ENCODE measurements around the gene PSME3IP1.
A peak's percentile ranks its signal among the peaks of the same experiment; 100 is the strongest.

Gene PSME3IP1

GRCh38 chr16:57150682-57151330, 35.0 kb downstream of the PSME3IP1 start:
- Mint-ChIP-seq H3K4me3 (no peak overlapping the region), H3K4me1 (ENCODE audit: low read depth) (peaks cover 37% of the 10 kb centered on the region), H3K9me3 (no peaks in the 10 kb centered on the region), H3K36me3 (ENCODE audit: low read depth) (peaks cover 88% of the 10 kb centered on the region), H3K27me3 (no peaks in the 10 kb centered on the region), H3K27ac (no peak overlapping the region)
- intact Hi-C loops (cut with micrococcal nuclease): no loop called here

- Mint-ChIP-seq H3K9me3 (no peaks in the 10 kb centered on the region), H3K27ac (no peak overlapping the region), H3K4me3 (no peak overlapping the region), H3K27me3 (no peaks in the 10 kb centered on the region), H3K4me1 (ENCODE audit: low read depth) (peaks cover 45% of the 10 kb centered on the region), H3K36me3 (ENCODE audit: low read depth) (peaks cover 82% of the 10 kb centered on the region)
- intact Hi-C loops (cut with micrococcal nuclease): no loop called here
These were observed 36.4 kb downstream of the PSME3IP1 start for GRCh38 chr16:57149391-57149790.

DNA sequence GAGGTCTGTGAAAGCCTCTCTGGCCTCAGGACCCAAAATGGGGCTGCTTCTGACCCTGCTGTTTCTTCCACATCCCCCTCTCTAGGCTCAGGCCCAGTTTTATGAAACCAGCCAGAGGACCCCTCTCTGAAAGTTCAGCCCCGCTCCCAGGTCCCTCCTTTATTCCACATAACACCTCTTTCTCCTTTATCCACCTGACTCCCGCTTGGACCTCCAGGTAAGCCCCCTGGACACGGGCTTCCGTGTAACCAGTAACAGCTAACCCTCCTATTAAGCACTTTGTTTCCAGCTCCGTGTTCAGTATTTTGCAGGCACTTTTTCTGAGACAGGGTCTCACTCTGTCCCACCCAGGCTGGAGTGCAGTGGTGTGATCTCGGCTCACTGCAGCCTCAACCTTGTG, 37.4 kb downstream of the PSME3IP1 start:
- peak overlapping the region; percentile 39 for H3K27ac Mint-ChIP-seq
- intact Hi-C loops (cut with micrococcal nuclease): no loop called here
- no peaks in the 10 kb centered on the region for H3K9me3 Mint-ChIP-seq
- peaks cover 45% of the 10 kb centered on the region for H3K4me1 Mint-ChIP-seq (ENCODE audit: low read depth)
- no peaks in the 10 kb centered on the region for H3K27me3 Mint-ChIP-seq
- peaks cover 73% of the 10 kb centered on the region for H3K36me3 Mint-ChIP-seq (ENCODE audit: low read depth)
- H3K4me3 Mint-ChIP-seq: no peak overlapping the region

DNA sequence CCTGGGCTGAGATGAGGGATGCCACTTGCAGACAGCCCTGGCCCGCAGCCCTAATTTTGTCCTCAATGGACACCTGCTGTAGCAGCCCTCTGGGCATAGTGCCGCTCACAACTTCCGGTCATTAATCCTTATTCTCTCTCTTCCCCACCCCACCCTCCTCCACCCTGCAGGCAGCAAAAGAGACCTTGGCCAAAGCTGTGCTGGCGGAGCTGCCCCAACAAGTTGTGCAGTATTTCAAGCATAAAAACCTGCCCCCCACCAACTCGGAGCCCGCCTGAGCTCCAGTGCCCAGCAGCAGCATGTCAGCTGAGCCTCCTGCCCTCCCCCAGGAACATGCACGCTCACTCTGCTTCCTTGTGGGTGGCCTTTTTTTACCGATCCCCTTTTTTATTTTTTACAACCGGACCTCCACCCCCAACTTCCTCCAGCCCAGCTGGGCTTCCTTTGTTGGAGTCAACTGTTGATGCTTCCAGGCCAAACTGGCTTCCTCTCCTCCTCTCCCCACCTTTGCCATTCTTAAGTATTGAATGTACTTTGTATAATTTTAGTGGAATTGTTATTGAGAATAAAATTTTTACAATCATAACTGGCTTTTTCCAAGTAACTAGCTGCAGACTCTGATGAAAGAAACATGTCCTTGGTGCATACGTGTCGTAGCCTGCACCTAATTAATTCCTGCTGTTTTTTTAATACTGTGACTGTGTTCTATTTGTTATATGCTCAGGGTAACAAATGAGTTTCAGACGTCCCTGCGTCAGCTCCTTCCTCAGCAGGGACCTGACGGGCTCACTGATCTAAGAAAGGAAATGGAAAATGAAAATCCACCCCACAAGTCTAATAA, 38.2 kb downstream of the PSME3IP1 start:
- peaks cover 64% of the 10 kb centered on the region for H3K36me3 Mint-ChIP-seq (ENCODE audit: low read depth)
- H3K4me3 Mint-ChIP-seq: no peak overlapping the region
- intact Hi-C loops (cut with micrococcal nuclease): no loop called here
- peaks cover 45% of the 10 kb centered on the region for H3K4me1 Mint-ChIP-seq (ENCODE audit: low read depth)
- no peaks in the 10 kb centered on the region for H3K27me3 Mint-ChIP-seq
- H3K9me3 Mint-ChIP-seq: no peaks in the 10 kb centered on the region
- H3K27ac Mint-ChIP-seq: peak overlapping the region; percentile 39

GRCh38 chr16:57146735-57147134, 39.1 kb downstream of the PSME3IP1 start:
- H3K4me3 Mint-ChIP-seq: no peak overlapping the region
- intact Hi-C loops (cut with micrococcal nuclease): no loop called here
- peak overlapping the region; percentile 39 for H3K27ac Mint-ChIP-seq
- peaks cover 53% of the 10 kb centered on the region for H3K4me1 Mint-ChIP-seq (ENCODE audit: low read depth)
- peaks cover 56% of the 10 kb centered on the region for H3K36me3 Mint-ChIP-seq (ENCODE audit: low read depth)
- H3K9me3 Mint-ChIP-seq: no peaks in the 10 kb centered on the region
- no peaks in the 10 kb centered on the region for H3K27me3 Mint-ChIP-seq

- intact Hi-C loops (cut with micrococcal nuclease): no loop called here
- H3K27me3 Mint-ChIP-seq: no peaks in the 10 kb centered on the region
- no peak overlapping the region for H3K4me3 Mint-ChIP-seq
- no peak overlapping the region for H3K27ac Mint-ChIP-seq
- H3K9me3 Mint-ChIP-seq: no peaks in the 10 kb centered on the region
- peaks cover 49% of the 10 kb centered on the region for H3K4me1 Mint-ChIP-seq (ENCODE audit: low read depth)
- H3K36me3 Mint-ChIP-seq (ENCODE audit: low read depth): peaks cover 50% of the 10 kb centered on the region
These were observed 39.7 kb downstream of the PSME3IP1 start for GRCh38 chr16:57146040-57146647.

DNA sequence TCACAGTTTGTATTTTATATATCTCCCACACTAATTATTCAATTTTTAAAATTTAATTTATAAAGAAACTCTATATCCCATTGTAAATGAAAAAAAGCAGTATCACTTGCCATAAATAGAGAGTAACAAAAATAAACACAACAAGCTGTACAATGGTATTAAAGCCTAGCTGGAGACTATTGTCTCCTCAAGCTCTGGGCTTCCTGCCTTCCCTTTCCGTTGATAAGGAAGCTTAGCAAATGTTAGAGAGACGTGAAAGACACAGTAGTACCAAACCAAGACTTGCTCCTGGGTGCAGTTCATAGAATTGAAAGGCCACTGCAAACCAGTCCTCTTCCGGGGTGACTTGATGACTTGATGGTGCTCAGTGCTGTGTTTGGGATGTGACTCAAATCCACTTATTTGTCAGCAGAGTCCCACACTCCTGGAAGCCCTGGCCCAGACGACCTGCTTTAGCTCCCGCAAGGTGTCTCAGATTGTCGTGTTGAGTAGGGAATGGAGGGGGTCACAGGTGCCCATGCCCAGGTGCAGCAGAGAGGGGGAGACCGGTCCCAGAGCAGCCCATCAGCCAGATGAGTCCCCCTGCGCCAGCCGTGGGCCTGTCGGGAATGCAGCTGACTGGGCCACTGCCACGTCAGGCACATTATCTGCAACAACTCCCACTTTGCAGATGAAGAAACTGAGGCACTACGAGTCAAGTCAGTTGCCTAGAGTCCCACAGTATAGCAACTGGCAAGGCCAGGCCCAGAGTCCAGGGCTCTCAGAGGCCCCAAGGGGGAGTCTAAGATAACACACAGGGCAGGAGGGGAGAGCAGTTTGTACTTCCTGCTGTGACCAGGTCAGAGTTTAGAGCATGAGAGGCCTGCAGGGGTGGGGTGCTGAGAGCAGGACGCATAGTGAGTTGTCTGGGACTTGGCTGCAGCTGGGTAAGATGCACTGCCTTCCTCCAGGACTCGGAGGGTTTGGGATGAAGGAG, 40.5 kb downstream of the PSME3IP1 start:
- peak overlapping the region; percentile 42 for H3K27ac Mint-ChIP-seq
- H3K27me3 Mint-ChIP-seq: no peaks in the 10 kb centered on the region
- intact Hi-C loops (cut with micrococcal nuclease): no loop called here
- peaks cover 52% of the 10 kb centered on the region for H3K4me1 Mint-ChIP-seq (ENCODE audit: low read depth)
- H3K4me3 Mint-ChIP-seq: no peak overlapping the region
- H3K36me3 Mint-ChIP-seq (ENCODE audit: low read depth): peaks cover 42% of the 10 kb centered on the region
- no peaks in the 10 kb centered on the region for H3K9me3 Mint-ChIP-seq

- Mint-ChIP-seq H3K4me3 (no peak overlapping the region), H3K9me3 (no peaks in the 10 kb centered on the region), H3K27me3 (no peaks in the 10 kb centered on the region), H3K36me3 (ENCODE audit: low read depth) (peaks cover 29% of the 10 kb centered on the region), H3K27ac (no peak overlapping the region), H3K4me1 (ENCODE audit: low read depth) (peaks cover 65% of the 10 kb centered on the region)
- intact Hi-C loops (cut with micrococcal nuclease): no loop called here
These were observed 41.8 kb downstream of the PSME3IP1 start for GRCh38 chr16:57144027-57144426.

- intact Hi-C loops (cut with micrococcal nuclease): no loop called here
- no peak overlapping the region for H3K4me3 Mint-ChIP-seq
- H3K4me1 Mint-ChIP-seq (ENCODE audit: low read depth): peaks cover 62% of the 10 kb centered on the region
- H3K27ac Mint-ChIP-seq: no peak overlapping the region
- peaks cover 28% of the 10 kb centered on the region for H3K36me3 Mint-ChIP-seq (ENCODE audit: low read depth)
- H3K9me3 Mint-ChIP-seq: no peaks in the 10 kb centered on the region
- no peaks in the 10 kb centered on the region for H3K27me3 Mint-ChIP-seq
These were observed 42.5 kb downstream of the PSME3IP1 start for GRCh38 chr16:57143149-57143921.

- no peak overlapping the region for H3K4me3 Mint-ChIP-seq
- peaks cover 36% of the 10 kb centered on the region for H3K36me3 Mint-ChIP-seq (ENCODE audit: low read depth)
- H3K9me3 Mint-ChIP-seq: no peaks in the 10 kb centered on the region
- H3K27ac Mint-ChIP-seq: no peak overlapping the region
- H3K27me3 Mint-ChIP-seq: no peaks in the 10 kb centered on the region
- intact Hi-C loops (cut with micrococcal nuclease): no loop called here
- peaks cover 49% of the 10 kb centered on the region for H3K4me1 Mint-ChIP-seq (ENCODE audit: low read depth)
These were observed 43.8 kb downstream of the PSME3IP1 start for GRCh38 chr16:57141822-57142631.

GRCh38 chr16:57140931-57141668, 44.7 kb downstream of the PSME3IP1 start:
- no peak overlapping the region for H3K4me3 Mint-ChIP-seq
- intact Hi-C loops (cut with micrococcal nuclease): no loop called here
- H3K27ac Mint-ChIP-seq: no peak overlapping the region
- H3K4me1 Mint-ChIP-seq (ENCODE audit: low read depth): peaks cover 40% of the 10 kb centered on the region
- H3K9me3 Mint-ChIP-seq: no peaks in the 10 kb centered on the region
- no peaks in the 10 kb centered on the region for H3K27me3 Mint-ChIP-seq
- peaks cover 38% of the 10 kb centered on the region for H3K36me3 Mint-ChIP-seq (ENCODE audit: low read depth)
